Activated CD8-positive, alpha-beta memory T cell treated with anti-CD3 and anti-CD28 coated beads, Interleukin-2, amount 10 ng/mL, durations not matched to agents 7 days and 5 days (primary cell): ENCODE data around the gene OTOGL. TPM values are rescaled to one million over a fixed set of nuclear protein-coding genes. Genes with fewer than 3 reads are reported as not detected.

ENCODE experiments used
- ATAC-seq: fragments of 150-1000 bp; cut with Tn5 transposase; one replicate; pipeline ENCODE4 v1.10.0; 2021; ENCODE audit warnings: moderate library complexity
- CTCF ChIA-PET: fragments of 350-600 bp; sonication (Branson Sonifier 250); formaldehyde crosslinking; loops from one replicate; lab custom pipeline; 2021; ENCODE audit warnings: antibody characterized with exemption; lab: Charles Lee
- DNase-seq: peaks from one replicate; pipeline ENCODE4 v3.0.0-alpha.2; 2020
- H3K27ac Mint-ChIP-seq: one replicate; pipeline ENCODE4 v1.8.0; 2021; ENCODE audit warnings: mild to moderate bottlenecking, mixed read lengths
- H3K27me3 Mint-ChIP-seq: one replicate; pipeline ENCODE4 v1.8.0; 2021; ENCODE audit warnings: mixed read lengths
- H3K36me3 Mint-ChIP-seq: one replicate; pipeline ENCODE4 v1.8.0; 2021; ENCODE audit warnings: mild to moderate bottlenecking, mixed read lengths
- H3K4me1 Mint-ChIP-seq: one replicate; pipeline ENCODE4 v1.8.0; 2021; ENCODE audit warnings: mixed read lengths
- H3K4me3 Mint-ChIP-seq: one replicate; pipeline ENCODE4 v1.8.0; 2021; ENCODE audit warnings: mild to moderate bottlenecking, moderate library complexity, mixed read lengths
- H3K9me3 Mint-ChIP-seq: one replicate; pipeline ENCODE4 v1.8.0; 2022; ENCODE audit warnings: low read depth, mixed read lengths
- total RNA-seq, 2 experiments: library from RNA; stranded (reverse); gene quantifications; one replicate each; pipeline ENCODE4 v1.2.3, GENCODE V29; 2021

The OTOGL gene
- total RNA-seq, 2 experiments from 2014 or later, result not detected

GRCh38 chr12:80086025-80086424 lies 13.3 kb upstream of the OTOGL start:
- no peak for ATAC-seq

GRCh38 chr12:80087486-80088213 lies 11.7 kb upstream of the OTOGL start:
- H3K27ac Mint-ChIP-seq, result no peak overlapping the region
- peaks cover 9% of the 10 kb centered on the region for H3K9me3 Mint-ChIP-seq
- H3K27me3 Mint-ChIP-seq, result peaks cover 3% of the 10 kb centered on the region
- no peak for DNase-seq
- H3K4me1 Mint-ChIP-seq, result peaks cover 22% of the 10 kb centered on the region
- no peak for ATAC-seq
- CTCF ChIA-PET, result no interaction called here
- no peak overlapping the region for H3K4me3 Mint-ChIP-seq
- peaks cover 4% of the 10 kb centered on the region for H3K36me3 Mint-ChIP-seq

More at GRCh38 chr12:80086025-80086424, 13.3 kb upstream of the OTOGL start:
- no peak overlapping the region for H3K27ac Mint-ChIP-seq
- CTCF ChIA-PET, result no interaction called here
- peaks cover 22% of the 10 kb centered on the region for H3K4me1 Mint-ChIP-seq
- peaks cover 9% of the 10 kb centered on the region for H3K36me3 Mint-ChIP-seq
- H3K9me3 Mint-ChIP-seq, result peaks cover 9% of the 10 kb centered on the region
- H3K27me3 Mint-ChIP-seq, result peaks cover 3% of the 10 kb centered on the region
- no peak for DNase-seq
- H3K4me3 Mint-ChIP-seq, result no peak overlapping the region

GRCh38 chr12:80100591-80100990 lies 1.3 kb downstream of the OTOGL start:
- Mint-ChIP-seq H3K4me3 (no peak overlapping the region), H3K4me1 (no peaks in the 10 kb centered on the region), H3K9me3 (no peaks in the 10 kb centered on the region), H3K36me3 (no peaks in the 10 kb centered on the region), H3K27me3 (no peaks in the 10 kb centered on the region), H3K27ac (no peak overlapping the region)
- DNase-seq (no peak), ATAC-seq (no peak)
- CTCF ChIA-PET, result no interaction called here

GRCh38 chr12:80101126-80101525 lies 1.8 kb downstream of the OTOGL start:
- Mint-ChIP-seq H3K27me3 (no peaks in the 10 kb centered on the region), H3K9me3 (no peaks in the 10 kb centered on the region), H3K4me1 (no peaks in the 10 kb centered on the region), H3K27ac (no peak overlapping the region), H3K36me3 (no peaks in the 10 kb centered on the region), H3K4me3 (no peak overlapping the region)
- ATAC-seq (no peak), DNase-seq (no peak)
- CTCF ChIA-PET, result no interaction called here

GRCh38 chr12:80107221-80107620 lies 7.9 kb downstream of the OTOGL start:
- CTCF ChIA-PET, result no interaction called here
- DNase-seq, result no peak

GRCh38 chr12:80116735-80117134 lies 17.4 kb downstream of the OTOGL start:
- H3K4me1 Mint-ChIP-seq, result no peaks in the 10 kb centered on the region
- H3K27ac Mint-ChIP-seq, result no peak overlapping the region
- peaks cover 2% of the 10 kb centered on the region for H3K9me3 Mint-ChIP-seq
- ATAC-seq (no peak), DNase-seq (no peak)
- H3K36me3 Mint-ChIP-seq, result no peaks in the 10 kb centered on the region
- CTCF ChIA-PET, result no interaction called here
- H3K27me3 Mint-ChIP-seq, result no peaks in the 10 kb centered on the region
- H3K4me3 Mint-ChIP-seq, result no peak overlapping the region

More at GRCh38 chr12:80107221-80107620, 7.9 kb downstream of the OTOGL start:
- Mint-ChIP-seq H3K36me3 (no peaks in the 10 kb centered on the region), H3K27me3 (no peaks in the 10 kb centered on the region), H3K4me1 (no peaks in the 10 kb centered on the region), H3K27ac (no peak overlapping the region), H3K9me3 (no peaks in the 10 kb centered on the region), H3K4me3 (no peak overlapping the region)
- no peak for ATAC-seq

GRCh38 chr12:80118565-80119324 lies 19.4 kb downstream of the OTOGL start:
- CTCF ChIA-PET, result no interaction called here

GRCh38 chr12:80120994-80121393 lies 21.7 kb downstream of the OTOGL start:
- ATAC-seq, result no peak
- CTCF ChIA-PET, result no interaction called here
- H3K4me3 Mint-ChIP-seq, result no peak overlapping the region
- H3K27me3 Mint-ChIP-seq, result no peaks in the 10 kb centered on the region
- H3K36me3 Mint-ChIP-seq, result no peaks in the 10 kb centered on the region
- no peak for DNase-seq
- no peaks in the 10 kb centered on the region for H3K4me1 Mint-ChIP-seq
- H3K27ac Mint-ChIP-seq, result no peak overlapping the region
- H3K9me3 Mint-ChIP-seq, result no peaks in the 10 kb centered on the region

More at GRCh38 chr12:80118565-80119324, 19.4 kb downstream of the OTOGL start:
- Mint-ChIP-seq H3K4me1 (no peaks in the 10 kb centered on the region), H3K27ac (no peak overlapping the region), H3K9me3 (peaks cover 2% of the 10 kb centered on the region), H3K4me3 (no peak overlapping the region), H3K27me3 (no peaks in the 10 kb centered on the region), H3K36me3 (no peaks in the 10 kb centered on the region)
- DNase-seq (no peak), ATAC-seq (no peak)

GRCh38 chr12:80121661-80122060 lies 22.3 kb downstream of the OTOGL start:
- CTCF ChIA-PET, result no interaction called here
- no peak for ATAC-seq
- H3K4me3 Mint-ChIP-seq, result no peak overlapping the region
- no peaks in the 10 kb centered on the region for H3K27me3 Mint-ChIP-seq
- DNase-seq, result no peak
- no peaks in the 10 kb centered on the region for H3K4me1 Mint-ChIP-seq
- no peak overlapping the region for H3K27ac Mint-ChIP-seq
- H3K36me3 Mint-ChIP-seq, result no peaks in the 10 kb centered on the region
- H3K9me3 Mint-ChIP-seq, result no peaks in the 10 kb centered on the region

GRCh38 chr12:80129895-80130530 lies 30.7 kb downstream of the OTOGL start:
- no peaks in the 10 kb centered on the region for H3K9me3 Mint-ChIP-seq
- H3K4me1 Mint-ChIP-seq, result no peaks in the 10 kb centered on the region
- peaks cover 3% of the 10 kb centered on the region for H3K27me3 Mint-ChIP-seq
- CTCF ChIA-PET, result no interaction called here
- H3K36me3 Mint-ChIP-seq, result peaks cover 1% of the 10 kb centered on the region
- H3K27ac Mint-ChIP-seq, result no peak overlapping the region
- DNase-seq (no peak), ATAC-seq (no peak)
- no peak overlapping the region for H3K4me3 Mint-ChIP-seq

- H3K36me3 Mint-ChIP-seq, result no peaks in the 10 kb centered on the region
- no peak overlapping the region for H3K4me3 Mint-ChIP-seq
- H3K4me1 Mint-ChIP-seq, result no peaks in the 10 kb centered on the region
- no peaks in the 10 kb centered on the region for H3K9me3 Mint-ChIP-seq
- CTCF ChIA-PET, result no interaction called here
- no peak overlapping the region for H3K27ac Mint-ChIP-seq
- ATAC-seq, result no peak
- no peak for DNase-seq
- H3K27me3 Mint-ChIP-seq, result peaks cover 8% of the 10 kb centered on the region
Measured at GRCh38 chr12:80135624-80136023, 36.3 kb downstream of the OTOGL start.

- no peak overlapping the region for H3K4me3 Mint-ChIP-seq
- no peaks in the 10 kb centered on the region for H3K4me1 Mint-ChIP-seq
- DNase-seq (no peak), ATAC-seq (no peak)
- no peaks in the 10 kb centered on the region for H3K9me3 Mint-ChIP-seq
- no peaks in the 10 kb centered on the region for H3K36me3 Mint-ChIP-seq
- peaks cover 13% of the 10 kb centered on the region for H3K27me3 Mint-ChIP-seq
- CTCF ChIA-PET, result no interaction called here
- no peak overlapping the region for H3K27ac Mint-ChIP-seq
Measured at GRCh38 chr12:80140005-80140404, 40.7 kb downstream of the OTOGL start.

- ATAC-seq, result no peak
- H3K9me3 Mint-ChIP-seq, result no peaks in the 10 kb centered on the region
- no peaks in the 10 kb centered on the region for H3K36me3 Mint-ChIP-seq
- H3K4me1 Mint-ChIP-seq, result no peaks in the 10 kb centered on the region
- no peak overlapping the region for H3K4me3 Mint-ChIP-seq
- CTCF ChIA-PET, result no interaction called here
- no peak overlapping the region for H3K27ac Mint-ChIP-seq
- peaks cover 10% of the 10 kb centered on the region for H3K27me3 Mint-ChIP-seq
- DNase-seq, result no peak
Measured at GRCh38 chr12:80142640-80143039, 43.3 kb downstream of the OTOGL start.

GRCh38 chr12:80143537-80143936 lies 44.2 kb downstream of the OTOGL start:
- Mint-ChIP-seq H3K4me1 (no peaks in the 10 kb centered on the region), H3K27me3 (peaks cover 10% of the 10 kb centered on the region), H3K4me3 (no peak overlapping the region), H3K27ac (no peak overlapping the region), H3K36me3 (no peaks in the 10 kb centered on the region), H3K9me3 (no peaks in the 10 kb centered on the region)
- DNase-seq (no peak), ATAC-seq (no peak)
- CTCF ChIA-PET, result no interaction called here
